GM13977 (cell line): ENCODE results near the gene CENPP.

Experiments
- DNase-seq: peaks from one replicate; pipeline ENCODE4 v3.0.0; 2012; ENCODE audit warnings: low spot score
- in situ Hi-C: fragments of 300-500 bp; cut with MboI; formaldehyde crosslinking; loops from one replicate; pipeline ENCODE4 v1.12.0; 2022; ENCODE audit warnings: low sequenced_read_pairs, low pct_unique_long_range_greater_than_20kb, mixed read lengths, inconsistent platforms; ENCODE audit not compliant: unreplicated experiment
- TF ChIP-seq, protein P1 (sequence below): IDR thresholded peaks from 2 replicates; pipeline ENCODE4 v1.5.1; 2012; ENCODE audit warnings: mild to moderate bottlenecking, control low read depth; ENCODE audit not compliant: insufficient read depth; ENCODE audit errors: extremely low read depth, missing control alignments

Gene CENPP

DNA sequence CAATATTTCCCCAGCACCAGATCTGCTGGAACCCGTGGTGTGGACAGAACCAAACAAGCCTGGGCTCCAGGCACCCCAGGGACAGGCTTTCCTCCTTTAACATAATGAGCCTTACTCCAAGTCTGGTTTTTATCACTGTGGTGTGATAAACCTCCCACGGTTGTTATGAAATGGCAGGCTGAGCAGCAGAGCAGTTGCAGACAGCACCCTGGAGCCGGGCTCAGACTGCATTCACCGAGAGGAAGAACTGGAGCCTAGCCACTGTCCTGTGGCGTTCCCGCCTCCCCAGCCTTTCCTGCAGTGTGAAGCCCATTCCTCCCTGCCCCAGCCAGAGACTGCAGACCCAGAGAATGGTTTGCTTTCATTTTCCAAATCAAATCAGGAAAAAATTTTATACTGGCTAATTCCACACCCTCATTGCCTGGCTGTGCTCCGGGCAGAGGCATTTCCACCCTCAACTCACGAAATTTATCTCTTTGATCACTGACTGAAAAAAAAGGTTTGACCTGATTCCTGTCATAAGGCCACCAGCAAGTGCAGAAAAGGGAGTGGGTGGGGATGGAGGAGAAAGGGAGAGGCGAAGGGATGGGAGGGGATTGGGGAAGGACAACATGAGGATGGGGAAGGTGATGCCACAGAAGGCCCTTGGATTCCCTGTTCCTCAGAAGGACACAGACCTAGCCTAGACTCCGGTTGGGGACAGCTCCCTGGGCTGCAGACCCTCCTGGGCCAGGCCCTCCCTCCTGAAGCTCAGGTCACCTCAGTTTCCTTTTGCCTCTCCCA lies 325.3 kb downstream of the CENPP start:
- in situ Hi-C loops: no loop called here

DNA sequence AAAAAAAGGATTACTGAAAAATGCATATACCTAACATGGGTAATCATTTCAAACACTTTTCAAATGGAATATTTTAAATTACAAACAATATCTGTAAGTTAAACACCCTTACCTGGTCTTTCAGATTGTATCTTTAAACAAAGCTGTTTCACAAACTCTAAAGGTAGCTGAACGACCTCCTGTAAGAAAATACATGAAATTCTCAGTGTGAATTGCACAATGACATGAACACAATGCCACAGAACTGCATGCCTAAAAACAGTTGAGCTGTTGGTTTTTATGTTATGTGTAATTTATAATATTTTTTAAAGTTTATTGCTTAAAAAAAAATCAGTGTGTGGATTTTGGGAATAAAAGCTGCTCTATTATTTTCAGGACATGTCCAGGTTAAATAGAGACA lies 326.7 kb downstream of the CENPP start:
- in situ Hi-C loops: no loop called here
- TF ChIP-seq, protein P1, sequence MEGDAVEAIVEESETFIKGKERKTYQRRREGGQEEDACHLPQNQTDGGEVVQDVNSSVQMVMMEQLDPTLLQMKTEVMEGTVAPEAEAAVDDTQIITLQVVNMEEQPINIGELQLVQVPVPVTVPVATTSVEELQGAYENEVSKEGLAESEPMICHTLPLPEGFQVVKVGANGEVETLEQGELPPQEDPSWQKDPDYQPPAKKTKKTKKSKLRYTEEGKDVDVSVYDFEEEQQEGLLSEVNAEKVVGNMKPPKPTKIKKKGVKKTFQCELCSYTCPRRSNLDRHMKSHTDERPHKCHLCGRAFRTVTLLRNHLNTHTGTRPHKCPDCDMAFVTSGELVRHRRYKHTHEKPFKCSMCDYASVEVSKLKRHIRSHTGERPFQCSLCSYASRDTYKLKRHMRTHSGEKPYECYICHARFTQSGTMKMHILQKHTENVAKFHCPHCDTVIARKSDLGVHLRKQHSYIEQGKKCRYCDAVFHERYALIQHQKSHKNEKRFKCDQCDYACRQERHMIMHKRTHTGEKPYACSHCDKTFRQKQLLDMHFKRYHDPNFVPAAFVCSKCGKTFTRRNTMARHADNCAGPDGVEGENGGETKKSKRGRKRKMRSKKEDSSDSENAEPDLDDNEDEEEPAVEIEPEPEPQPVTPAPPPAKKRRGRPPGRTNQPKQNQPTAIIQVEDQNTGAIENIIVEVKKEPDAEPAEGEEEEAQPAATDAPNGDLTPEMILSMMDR: no peak
- DNase-seq: no peak

More for the DNA sequence above, 325.3 kb downstream of the CENPP start:
- TF ChIP-seq, protein P1: no peak
- DNase-seq: no peak

- TF ChIP-seq, protein P1: no peak
- in situ Hi-C loops: no loop called here
- no peak for DNase-seq
Measured at GRCh38 chr9:92654481-92655301, 328.9 kb downstream of the CENPP start.

- in situ Hi-C loops: no loop called here
- TF ChIP-seq, protein P1: no peak
- DNase-seq: no peak
Measured at GRCh38 chr9:92655366-92655765, 329.6 kb downstream of the CENPP start.

GRCh38 chr9:92655896-92656536 lies 330.3 kb downstream of the CENPP start:
- no peak for DNase-seq
- in situ Hi-C loops: no loop called here
- TF ChIP-seq, protein P1: no peak

DNA sequence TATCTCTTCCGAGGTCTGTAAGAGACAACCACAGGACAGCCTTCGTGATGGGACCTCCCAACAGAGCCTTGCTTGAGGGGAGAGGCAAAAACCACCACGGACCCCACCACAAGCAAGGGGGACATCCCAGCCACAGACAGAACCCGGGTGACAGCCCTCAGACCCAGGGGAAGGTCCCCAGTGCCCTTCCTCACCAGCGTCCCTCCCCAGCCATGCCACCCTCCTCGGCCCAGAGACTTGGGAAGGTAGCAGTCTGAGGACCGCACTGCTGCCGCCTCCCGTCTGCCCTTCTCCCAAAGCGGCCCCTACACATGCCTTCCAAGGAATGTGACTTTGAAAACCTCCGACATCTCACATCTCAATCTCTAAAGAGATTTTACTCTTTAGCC lies 330.8 kb downstream of the CENPP start:
- TF ChIP-seq, protein P1: no peak
- no peak for DNase-seq
- in situ Hi-C loops: no loop called here
